Type B pancreatic cell (in vitro differentiated cells): ENCODE measurements around the gene KIAA0930. TPM values are rescaled to one million over a fixed set of nuclear protein-coding genes. Genes with fewer than 3 reads are reported as not detected.
A peak's percentile ranks its signal among the peaks of the same experiment; 100 is the strongest.

Experiments
- DNase-seq: peaks from one replicate; pipeline ENCODE4 v3.0.0; 2021; ENCODE audit warnings: mixed read lengths; ENCODE audit not compliant: unreplicated experiment; ENCODE audit errors: extremely low spot score
- H3K27ac Mint-ChIP-seq: 2 replicates; pipeline ENCODE4 v1.8.0; 2021; ENCODE audit warnings: mild to moderate bottlenecking, mixed read lengths
- H3K27me3 Mint-ChIP-seq: 2 replicates; pipeline ENCODE4 v1.8.0; 2021; ENCODE audit warnings: mixed read lengths
- H3K36me3 Mint-ChIP-seq: 2 replicates; pipeline ENCODE4 v1.8.0; 2021; ENCODE audit warnings: mixed read lengths
- H3K4me1 Mint-ChIP-seq: one replicate; pipeline ENCODE4 v1.8.0; 2021; ENCODE audit warnings: mixed read lengths; ENCODE audit not compliant: unreplicated experiment
- H3K4me3 Mint-ChIP-seq: 2 replicates; pipeline ENCODE4 v1.8.0; 2021; ENCODE audit warnings: mild to moderate bottlenecking, mixed read lengths
- H3K9me3 Mint-ChIP-seq: 2 replicates; pipeline ENCODE4 v1.8.0; 2021; ENCODE audit warnings: mixed read lengths
- microRNA-seq: library from miRNA; unstranded; fragments of <30 nt; microRNA quantifications from one replicate; pipeline ENCODE4, GENCODE V29; 2020
- total RNA-seq: library from RNA; stranded (reverse); gene quantifications from 2 replicates; pipeline ENCODE4 v1.2.1, GENCODE V29; 2021; ENCODE audit warnings: low replicate concordance
- TF ChIP-seq, protein P1 (sequence below): fragments of 200-600 bp; sonication (generic); conservative IDR thresholded peaks from 2 replicates; pipeline ENCODE4 v1.5.0; 2021; ENCODE audit warnings: antibody characterized with exemption, mild to moderate bottlenecking

KIAA0930 gene
- total RNA-seq, 1 donor from 2014 or later, result 54.1 TPM

- peaks cover 4% of the 10 kb centered on the region for H3K9me3 Mint-ChIP-seq
- peaks cover 7% of the 10 kb centered on the region for H3K36me3 Mint-ChIP-seq
- no peak for DNase-seq
- TF ChIP-seq, protein P1, sequence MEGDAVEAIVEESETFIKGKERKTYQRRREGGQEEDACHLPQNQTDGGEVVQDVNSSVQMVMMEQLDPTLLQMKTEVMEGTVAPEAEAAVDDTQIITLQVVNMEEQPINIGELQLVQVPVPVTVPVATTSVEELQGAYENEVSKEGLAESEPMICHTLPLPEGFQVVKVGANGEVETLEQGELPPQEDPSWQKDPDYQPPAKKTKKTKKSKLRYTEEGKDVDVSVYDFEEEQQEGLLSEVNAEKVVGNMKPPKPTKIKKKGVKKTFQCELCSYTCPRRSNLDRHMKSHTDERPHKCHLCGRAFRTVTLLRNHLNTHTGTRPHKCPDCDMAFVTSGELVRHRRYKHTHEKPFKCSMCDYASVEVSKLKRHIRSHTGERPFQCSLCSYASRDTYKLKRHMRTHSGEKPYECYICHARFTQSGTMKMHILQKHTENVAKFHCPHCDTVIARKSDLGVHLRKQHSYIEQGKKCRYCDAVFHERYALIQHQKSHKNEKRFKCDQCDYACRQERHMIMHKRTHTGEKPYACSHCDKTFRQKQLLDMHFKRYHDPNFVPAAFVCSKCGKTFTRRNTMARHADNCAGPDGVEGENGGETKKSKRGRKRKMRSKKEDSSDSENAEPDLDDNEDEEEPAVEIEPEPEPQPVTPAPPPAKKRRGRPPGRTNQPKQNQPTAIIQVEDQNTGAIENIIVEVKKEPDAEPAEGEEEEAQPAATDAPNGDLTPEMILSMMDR, result no peak
- H3K4me3 Mint-ChIP-seq, result no peak overlapping the region
- H3K27ac Mint-ChIP-seq, result no peak overlapping the region
- no peaks in the 10 kb centered on the region for H3K27me3 Mint-ChIP-seq
- no peaks in the 10 kb centered on the region for H3K4me1 Mint-ChIP-seq
Observed at GRCh38 chr22:45144916-45145315, 95.8 kb downstream of the KIAA0930 start.

- Mint-ChIP-seq H3K4me3 (no peak overlapping the region), H3K4me1 (no peaks in the 10 kb centered on the region), H3K27me3 (no peaks in the 10 kb centered on the region), H3K36me3 (peaks cover 6% of the 10 kb centered on the region), H3K9me3 (peaks cover 4% of the 10 kb centered on the region), H3K27ac (no peak overlapping the region)
- DNase-seq, result no peak
- TF ChIP-seq, protein P1, result no peak
Observed at GRCh38 chr22:45142376-45142775, 98.3 kb downstream of the KIAA0930 start.

Small RNA genes lying within 50 kb of the gene (microRNA-seq; reads per million reads assigned to microRNA genes)
- gene MIR1249, result 3.9 reads per million, percentile 13 among the genes with 10 or more reads in this experiment

Other genes starting within 250 kb of the KIAA0930 start
- gene PHF21B, start 230.9 kb downstream of the KIAA0930 start, total RNA-seq, result 2.1 and 19.0 TPM in 2 replicates
- 83.6 and 93.0 TPM in 2 replicates for gene NUP50, start 77.0 kb downstream of the KIAA0930 start, total RNA-seq
- gene UPK3A, start 44.1 kb upstream of the KIAA0930 start, total RNA-seq, result 0.29 and 0.62 TPM in 2 replicates
- 89.7 and 121 TPM in 2 replicates for gene FAM118A, start 69.0 kb upstream of the KIAA0930 start, total RNA-seq
- gene SMC1B, start 172.7 kb upstream of the KIAA0930 start, total RNA-seq, result 0.07 TPM in 1 of 2 replicates, not detected in the other
- 5.1 and 8.8 TPM in 2 replicates for gene RIBC2, start 172.8 kb upstream of the KIAA0930 start, total RNA-seq